Sigmoid colon (tissue), 4 donors: ENCODE measurements around the gene RHOU.

Source experiments
- EP300 ChIP-seq, 4 donors: sonication (generic); formaldehyde crosslinking; IDR thresholded peaks; one replicate each; pipeline ENCODE4 v1.6.1; 2017; ENCODE audit warnings: antibody characterized with exemption in 4 of 4
- POLR2A ChIP-seq, 2 donors: fragments of 450-650 bp; IDR thresholded peaks; one replicate each; pipeline ENCODE4 v1.6.1; 2016; ENCODE audit warnings: antibody characterized with exemption in 2 of 2, mild to moderate bottlenecking in 2 of 2, moderate library complexity in 2 of 2
- POLR2AphosphoS5 ChIP-seq, 4 donors: sonication (generic); formaldehyde crosslinking; IDR thresholded peaks; one replicate each; pipeline ENCODE4 v1.6.1; 2017; ENCODE audit warnings: antibody characterized with exemption in 4 of 4
- TF ChIP-seq, protein P1 (sequence below), 4 experiments: fragments of 450-650 bp in 3 of 4; fragments of 200-600 bp in 1 of 4; IDR thresholded peaks; one replicate each; pipeline ENCODE4 v1.5.1; 2016 to 2019; ENCODE audit warnings: antibody characterized with exemption in 4 of 4, mild to moderate bottlenecking in 3 of 4, moderate library complexity in 2 of 4

DNA sequence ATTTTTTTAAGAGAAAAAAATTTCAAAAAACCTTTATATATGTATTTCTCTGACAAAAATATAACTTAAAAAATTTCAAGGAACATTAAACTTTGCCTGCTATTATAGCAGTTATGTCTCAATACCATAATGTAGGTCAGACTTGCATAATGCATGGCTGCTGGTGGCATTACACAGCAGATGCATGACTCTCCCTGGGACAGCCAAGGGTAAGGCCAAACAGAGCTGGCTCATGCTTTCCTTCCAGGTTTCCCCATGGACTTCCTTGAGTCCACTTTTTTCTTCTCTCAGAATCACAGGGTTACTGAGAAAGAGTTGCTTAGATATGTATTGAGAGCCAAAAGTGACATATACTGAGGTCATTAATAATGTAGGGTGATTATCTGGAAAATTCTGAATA, 43.7 kb downstream of the RHOU start:
- TF ChIP-seq, protein P1, sequence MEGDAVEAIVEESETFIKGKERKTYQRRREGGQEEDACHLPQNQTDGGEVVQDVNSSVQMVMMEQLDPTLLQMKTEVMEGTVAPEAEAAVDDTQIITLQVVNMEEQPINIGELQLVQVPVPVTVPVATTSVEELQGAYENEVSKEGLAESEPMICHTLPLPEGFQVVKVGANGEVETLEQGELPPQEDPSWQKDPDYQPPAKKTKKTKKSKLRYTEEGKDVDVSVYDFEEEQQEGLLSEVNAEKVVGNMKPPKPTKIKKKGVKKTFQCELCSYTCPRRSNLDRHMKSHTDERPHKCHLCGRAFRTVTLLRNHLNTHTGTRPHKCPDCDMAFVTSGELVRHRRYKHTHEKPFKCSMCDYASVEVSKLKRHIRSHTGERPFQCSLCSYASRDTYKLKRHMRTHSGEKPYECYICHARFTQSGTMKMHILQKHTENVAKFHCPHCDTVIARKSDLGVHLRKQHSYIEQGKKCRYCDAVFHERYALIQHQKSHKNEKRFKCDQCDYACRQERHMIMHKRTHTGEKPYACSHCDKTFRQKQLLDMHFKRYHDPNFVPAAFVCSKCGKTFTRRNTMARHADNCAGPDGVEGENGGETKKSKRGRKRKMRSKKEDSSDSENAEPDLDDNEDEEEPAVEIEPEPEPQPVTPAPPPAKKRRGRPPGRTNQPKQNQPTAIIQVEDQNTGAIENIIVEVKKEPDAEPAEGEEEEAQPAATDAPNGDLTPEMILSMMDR (IDR thresholded peaks at IDR 0.05): no peak
- TF ChIP-seq POLR2A (IDR thresholded peaks at IDR 0.05) (no peak), POLR2AphosphoS5 (IDR thresholded peaks at IDR 0.05) (no peak), EP300 (IDR thresholded peaks at IDR 0.05) (no peak)
